Measurements from ENCODE around the gene ANKRD27.
"Not testable (repeated sequence)": the region's sequence is repeated elsewhere in the genome, so short reads cannot be mapped to it uniquely, and the experiment has no call there.

ANKRD27 gene

GRCh38 chr19:32674931-32675719 is at the start of gene ANKRD27:
ANKRD27 (minus strand) TSS chr19:32675180; CDS start chr19:32659015, 16,165 bp downstream.
- peak; percentile 65 for DNase-seq

- no peak for DNase-seq
Observed at GRCh38 chr19:32720936-32721250, 45.9 kb upstream of the ANKRD27 start.

- DNase-seq: no peak
Observed at GRCh38 chr19:32720216-32720935, 45.4 kb upstream of the ANKRD27 start.

- no peak for DNase-seq
Observed at GRCh38 chr19:32719611-32720059, 44.7 kb upstream of the ANKRD27 start, which contains the start of gene TDRD12. TDRD12 (plus strand) TSS chr19:32719767; CDS start chr19:32720073, 306 bp downstream.

GRCh38 chr19:32718286-32718685 is 43.3 kb upstream of the ANKRD27 start:
- DNase-seq: no peak

- DNase-seq: no peak
Observed at GRCh38 chr19:32717496-32717895, 42.5 kb upstream of the ANKRD27 start.

GRCh38 chr19:32716203-32716602 is 41.2 kb upstream of the ANKRD27 start:
- DNase-seq: not testable (repeated sequence)

GRCh38 chr19:32711747-32712146 is 36.8 kb upstream of the ANKRD27 start:
- DNase-seq: no peak

GRCh38 chr19:32709032-32709431 is 34.1 kb upstream of the ANKRD27 start:
- DNase-seq: no peak

GRCh38 chr19:32708457-32708856 is 33.5 kb upstream of the ANKRD27 start:
- DNase-seq: no peak

- not testable (repeated sequence) for DNase-seq
Observed at GRCh38 chr19:32704006-32704405, 29.0 kb upstream of the ANKRD27 start.

- no peak for DNase-seq
Observed at GRCh38 chr19:32702010-32702409, 27.0 kb upstream of the ANKRD27 start.

GRCh38 chr19:32700129-32700528 is 25.1 kb upstream of the ANKRD27 start:
- not testable (repeated sequence) for DNase-seq

- not testable (repeated sequence) for DNase-seq
Observed at GRCh38 chr19:32696771-32697170, 21.8 kb upstream of the ANKRD27 start.

GRCh38 chr19:32695506-32695905 is 20.5 kb upstream of the ANKRD27 start:
- not testable (repeated sequence) for DNase-seq

GRCh38 chr19:32694851-32695250 is 19.9 kb upstream of the ANKRD27 start:
- not testable (repeated sequence) for DNase-seq

GRCh38 chr19:32694316-32694715 is 19.3 kb upstream of the ANKRD27 start:
- DNase-seq: not testable (repeated sequence)

GRCh38 chr19:32693151-32694108 is 18.4 kb upstream of the ANKRD27 start:
- not testable (repeated sequence) for DNase-seq

- DNase-seq: no peak
Observed at GRCh38 chr19:32692727-32693061, 17.7 kb upstream of the ANKRD27 start.

- no peak for DNase-seq
Observed at GRCh38 chr19:32691952-32692726, 17.2 kb upstream of the ANKRD27 start.

GRCh38 chr19:32691291-32691951 is 16.4 kb upstream of the ANKRD27 start, which contains the start of gene NUDT19:
NUDT19 (plus strand) TSS chr19:32691821; CDS start chr19:32691961, 140 bp downstream.
- DNase-seq: no peak

Data from SIG-M5 (cell line).